NT2/D1 (cell line): Measurements from ENCODE around the gene TIGD2.

ENCODE experiments used
- DNase-seq: peaks from one replicate; pipeline ENCODE4 v3.0.0-alpha.2; 2011; ENCODE audit warnings: low read depth, low spot score
- H3K27me3 ChIP-seq: 2 replicates; pipeline ENCODE4 v1.6.0; 2011; ENCODE audit warnings: mild to moderate bottlenecking; ENCODE audit not compliant: insufficient read length, insufficient read depth
- H3K36me3 ChIP-seq: 2 replicates; pipeline ENCODE4 v1.6.1; 2011; ENCODE audit warnings: mild to moderate bottlenecking, low read length, mixed read lengths; ENCODE audit not compliant: insufficient read depth, insufficient read length
- H3K4me1 ChIP-seq: 2 replicates; pipeline ENCODE4 v1.5.1; 2011; ENCODE audit not compliant: insufficient read depth, insufficient read length
- H3K4me3 ChIP-seq: 2 replicates; pipeline ENCODE4 v1.5.1; 2011; ENCODE audit warnings: low read depth; ENCODE audit not compliant: insufficient read length
- H3K9ac ChIP-seq: 2 replicates; pipeline ENCODE4 v1.6.0; 2011; ENCODE audit warnings: low read depth; ENCODE audit not compliant: insufficient read length
- H3K9me3 ChIP-seq: 2 replicates; pipeline ENCODE4 v1.5.1; 2011; ENCODE audit warnings: mild to moderate bottlenecking, low read length; ENCODE audit not compliant: insufficient read depth
- SUZ12 ChIP-seq: IDR thresholded peaks from 2 replicates; pipeline ENCODE4 v1.6.1; 2011; ENCODE audit not compliant: insufficient read length, insufficient read depth; ENCODE audit errors: extremely low read depth
- YY1 ChIP-seq: IDR thresholded peaks from 2 replicates; pipeline ENCODE4 v1.6.1; 2011; ENCODE audit not compliant: insufficient read length, insufficient read depth
- ZNF274 ChIP-seq: IDR thresholded peaks from 2 replicates; pipeline ENCODE4 v1.6.1; 2011; ENCODE audit warnings: mild to moderate bottlenecking, low read depth, low read length

The TIGD2 gene

GRCh38 chr4:89109841-89110540 lies 1.3 kb upstream of the TIGD2 start:
- Histone ChIP-seq H3K4me3 (peak overlapping the region; percentile 71), H3K27me3 (peaks cover 27% of the 10 kb centered on the region), H3K36me3 (peaks cover 11% of the 10 kb centered on the region), H3K9me3 (peaks cover 4% of the 10 kb centered on the region; the same call in 1 of the 2 replicates), H3K4me1 (no peaks in the 10 kb centered on the region), H3K9ac (no peak overlapping the region)
- TF ChIP-seq ZNF274 = no peak
- no peak for TF ChIP-seq SUZ12
- no peak for TF ChIP-seq YY1
- no peak for DNase-seq

- DNase-seq = no peak
- Histone ChIP-seq H3K4me1 (no peaks in the 10 kb centered on the region), H3K27me3 (peaks cover 27% of the 10 kb centered on the region), H3K36me3 (peaks cover 14% of the 10 kb centered on the region), H3K4me3 (peak overlapping the region; percentile 71), H3K9me3 (peaks cover 4% of the 10 kb centered on the region; the same call in 1 of the 2 replicates), H3K9ac (peak overlapping the region; percentile 64)
- TF ChIP-seq ZNF274 (no peak), YY1 (no peak), SUZ12 (no peak)
Measured at GRCh38 chr4:89110541-89110985, 770 bp upstream of the TIGD2 start.

- DNase-seq = no peak
- no peak for TF ChIP-seq SUZ12
- TF ChIP-seq YY1 = no peak
- TF ChIP-seq ZNF274 = no peak
Measured at GRCh38 chr4:89111833-89112563, 665 bp downstream of the TIGD2 start.

GRCh38 chr4:89113415-89113814 lies 2.1 kb downstream of the TIGD2 start:
- no peak for TF ChIP-seq YY1
- no peak for TF ChIP-seq ZNF274
- no peak for TF ChIP-seq SUZ12
- Histone ChIP-seq H3K36me3 (peaks cover 18% of the 10 kb centered on the region), H3K4me1 (no peaks in the 10 kb centered on the region), H3K4me3 (no peak overlapping the region), H3K9ac (no peak overlapping the region), H3K27me3 (peaks cover 27% of the 10 kb centered on the region), H3K9me3 (no peaks in the 10 kb centered on the region)
- DNase-seq = no peak

More at GRCh38 chr4:89111833-89112563, 665 bp downstream of the TIGD2 start:
- Histone ChIP-seq H3K4me3 (peak overlapping the region; percentile 69), H3K36me3 (peaks cover 14% of the 10 kb centered on the region), H3K27me3 (peaks cover 27% of the 10 kb centered on the region), H3K9ac (peak overlapping the region; percentile 90), H3K9me3 (peaks cover 4% of the 10 kb centered on the region; the same call in 1 of the 2 replicates), H3K4me1 (no peaks in the 10 kb centered on the region)

GRCh38 chr4:89114100-89114499 lies 2.8 kb downstream of the TIGD2 start:
- H3K36me3 ChIP-seq = peaks cover 18% of the 10 kb centered on the region
- no peak overlapping the region for H3K4me3 ChIP-seq
- no peaks in the 10 kb centered on the region for H3K9me3 ChIP-seq
- no peak overlapping the region for H3K9ac ChIP-seq
- no peak for TF ChIP-seq SUZ12
- no peak for TF ChIP-seq YY1
- H3K4me1 ChIP-seq = no peaks in the 10 kb centered on the region
- peaks cover 20% of the 10 kb centered on the region for H3K27me3 ChIP-seq
- no peak for DNase-seq

GRCh38 chr4:89117115-89117514 lies 5.8 kb downstream of the TIGD2 start:
- Histone ChIP-seq H3K27me3 (no peaks in the 10 kb centered on the region), H3K9ac (no peak overlapping the region), H3K4me3 (no peak overlapping the region), H3K36me3 (peaks cover 18% of the 10 kb centered on the region), H3K9me3 (no peaks in the 10 kb centered on the region), H3K4me1 (no peaks in the 10 kb centered on the region)
- no peak for DNase-seq
- no peak for TF ChIP-seq YY1
- no peak for TF ChIP-seq ZNF274
- TF ChIP-seq SUZ12 = no peak

GRCh38 chr4:89119166-89119565 lies 7.8 kb downstream of the TIGD2 start:
- Histone ChIP-seq H3K4me1 (peaks cover under 1% of the 10 kb centered on the region), H3K9ac (no peak overlapping the region), H3K27me3 (no peaks in the 10 kb centered on the region), H3K4me3 (no peak overlapping the region), H3K9me3 (no peaks in the 10 kb centered on the region), H3K36me3 (peaks cover 11% of the 10 kb centered on the region)
- DNase-seq = no peak
- no peak for TF ChIP-seq SUZ12
